Adrenal gland (tissue), 5 donors: ENCODE results near the gene ANKRD66.
A peak's percentile ranks its signal among the peaks of the same experiment; 100 is the strongest.

Source experiments
- CTCF ChIP-seq, 6 experiments: fragments of 450-650 bp in 4 of 6; fragments of 200-600 bp in 2 of 6; sonication (generic) in 1 of 6; IDR thresholded peaks; 1 replicate in 5 of 6; 2 replicates in 1 of 6; pipeline versions ENCODE4 v1.5.1 to v1.8.0; 2016 to 2021; ENCODE audit warnings: antibody characterized with exemption in 6 of 6, mild to moderate bottlenecking in 2 of 6, moderate library complexity in 1 of 6
- POLR2A ChIP-seq, 2 donors: fragments of 450-650 bp; IDR thresholded peaks; one replicate each; pipeline ENCODE4 v1.6.1; 2017; ENCODE audit warnings: antibody characterized with exemption in 2 of 2, mild to moderate bottlenecking in 2 of 2, moderate library complexity in 1 of 2
- donor health status: DM: no; HTN: no; CAD: no.

GRCh38 chr6:46704562-46704961 is 42.2 kb upstream of the ANKRD66 start:
- TF ChIP-seq CTCF (IDR thresholded peaks at IDR 0.05) (peak in 3 of 6 experiments; percentile 23 to 33 (median 24)), POLR2A (IDR thresholded peaks at IDR 0.05) (no peak)
